HG03097 (cell line): ENCODE data around the gene ADCY3.

Experiments used
- ATAC-seq: cut with Tn5 transposase; IDR thresholded peaks from one replicate; pipeline ENCODE4 v1.9.1; 2021; ENCODE audit not compliant: unreplicated experiment, low FRiP score

Gene ADCY3

DNA sequence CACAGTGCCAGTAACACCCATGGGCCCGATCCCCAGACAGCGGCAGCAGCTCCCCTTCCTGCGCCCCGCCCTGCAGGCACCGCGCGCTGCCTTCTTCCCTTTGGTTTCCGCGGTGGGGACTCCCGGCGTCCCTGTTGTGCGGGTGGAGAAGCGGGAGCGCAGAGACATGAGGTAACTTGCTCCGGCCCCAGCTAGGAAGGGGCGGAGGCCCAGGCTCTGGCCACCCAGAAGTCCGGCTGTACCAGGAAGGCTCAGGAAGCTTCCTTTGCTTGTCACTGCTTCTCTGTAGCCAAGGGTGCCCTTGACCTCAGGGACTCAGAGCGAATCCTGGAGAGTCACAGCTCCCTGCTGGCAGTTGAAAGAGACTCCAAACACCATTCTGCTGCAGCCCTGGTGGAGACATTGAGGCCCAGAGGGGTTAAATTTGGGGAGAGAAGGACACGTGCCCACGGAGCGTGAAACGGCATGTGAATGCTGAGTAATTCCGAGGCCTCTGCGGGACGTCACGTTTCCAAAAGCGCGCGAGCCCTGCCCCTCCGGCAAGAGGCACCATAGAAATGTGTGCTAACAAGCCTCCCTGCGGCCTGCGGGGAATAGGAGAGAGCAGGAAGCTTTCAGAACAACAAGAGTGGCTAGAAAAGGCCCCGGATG lies 6.7 kb upstream of the ADCY3 start:
- no peak for ATAC-seq

DNA sequence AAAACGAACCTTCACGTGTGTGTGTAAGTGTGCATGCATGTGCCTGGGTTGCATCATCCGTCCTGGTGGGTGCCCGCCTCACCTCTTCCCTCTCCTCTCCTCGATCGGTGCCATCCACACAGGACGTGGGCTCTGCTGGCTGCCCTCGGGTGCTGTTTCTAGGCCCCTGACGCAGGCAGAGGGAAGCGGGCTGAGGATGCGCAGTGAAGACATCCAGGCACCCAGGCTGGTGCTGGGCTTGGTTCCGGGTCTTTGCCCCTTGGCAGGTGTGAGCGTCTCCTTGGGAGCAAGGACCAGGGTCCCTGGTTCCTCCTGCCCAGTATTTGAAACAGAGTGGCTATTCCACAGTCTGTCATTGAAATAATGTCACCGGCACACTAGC lies 6.2 kb upstream of the ADCY3 start:
- no peak for ATAC-seq

DNA sequence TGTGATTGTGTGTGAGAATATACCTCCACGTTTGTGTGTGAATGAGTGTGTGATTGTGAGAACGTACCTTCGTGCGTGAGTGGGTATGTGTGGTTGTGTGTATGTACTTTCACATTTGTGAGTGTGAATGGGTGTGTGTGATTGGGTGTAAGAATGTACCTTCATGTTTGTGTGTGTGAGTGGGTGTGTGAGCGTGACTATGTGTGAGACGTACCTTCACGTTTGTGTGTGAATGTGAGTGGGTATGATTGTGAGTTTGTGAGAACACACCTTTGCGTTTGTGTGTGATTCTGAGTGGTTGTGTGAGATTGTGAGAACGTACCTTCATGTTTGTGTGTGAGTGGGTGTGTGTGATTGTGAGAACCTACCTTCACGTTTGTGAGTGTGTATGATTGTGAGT lies 5.8 kb upstream of the ADCY3 start:
- ATAC-seq: no peak

DNA sequence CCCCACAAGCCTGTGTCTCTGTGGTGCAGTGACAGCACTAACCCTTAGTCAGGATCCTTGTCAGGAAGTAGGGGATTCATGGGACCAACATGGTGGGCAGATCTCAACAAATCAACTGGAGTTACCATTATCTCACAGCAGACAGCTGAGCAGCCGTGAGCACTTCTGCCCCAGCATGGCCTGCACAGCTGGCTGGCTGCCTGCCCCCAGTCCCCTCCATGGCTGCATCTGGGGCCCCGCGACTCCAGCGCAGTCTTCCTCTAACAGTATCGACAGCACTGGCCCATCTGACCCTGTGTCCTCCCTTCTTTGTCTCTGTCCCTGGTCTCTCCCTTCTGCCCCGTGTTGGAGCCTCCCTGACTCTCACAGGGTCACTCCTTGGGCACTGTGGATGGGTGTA lies 4.7 kb upstream of the ADCY3 start:
- no peak for ATAC-seq

DNA sequence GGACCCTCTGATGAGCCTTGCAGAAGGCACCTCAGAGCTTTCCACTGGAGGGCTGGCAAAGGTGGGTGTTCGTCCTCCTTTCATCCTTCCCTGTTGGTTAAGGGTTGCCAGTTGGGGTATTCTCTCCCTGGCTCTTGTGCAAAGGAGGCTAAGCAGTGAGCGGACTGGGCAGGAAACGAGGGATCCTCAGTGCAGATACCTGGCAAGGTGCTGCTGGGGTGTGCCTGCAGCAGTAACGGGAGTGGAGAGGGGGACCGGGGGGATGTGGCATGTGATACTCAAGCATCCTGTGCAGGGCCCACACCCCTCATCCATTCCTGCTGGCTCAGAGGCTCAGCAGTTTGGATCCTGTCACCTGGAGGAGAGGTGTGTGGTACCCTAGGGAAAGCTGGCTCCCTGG lies 4.2 kb upstream of the ADCY3 start:
- ATAC-seq: no peak

DNA sequence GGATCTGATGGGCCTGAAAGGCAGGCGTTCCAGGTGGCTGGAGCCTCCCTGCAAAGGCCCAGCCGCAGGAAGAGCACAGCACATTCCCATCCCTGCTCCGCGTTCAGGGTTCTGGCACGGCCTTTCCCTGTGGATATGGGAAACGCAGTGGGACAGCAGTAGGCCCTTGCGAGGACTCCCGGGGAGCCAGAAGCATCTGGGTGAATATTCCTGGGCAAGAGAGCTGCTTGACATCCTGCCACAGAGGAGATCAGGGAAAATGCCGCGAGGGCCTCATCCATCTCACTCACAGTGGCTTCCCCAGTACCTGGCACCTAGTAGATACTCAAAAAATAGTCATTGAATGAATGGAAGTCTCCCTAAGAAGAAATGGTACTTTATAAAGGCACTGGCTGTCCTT lies 3.1 kb upstream of the ADCY3 start:
- no peak for ATAC-seq

DNA sequence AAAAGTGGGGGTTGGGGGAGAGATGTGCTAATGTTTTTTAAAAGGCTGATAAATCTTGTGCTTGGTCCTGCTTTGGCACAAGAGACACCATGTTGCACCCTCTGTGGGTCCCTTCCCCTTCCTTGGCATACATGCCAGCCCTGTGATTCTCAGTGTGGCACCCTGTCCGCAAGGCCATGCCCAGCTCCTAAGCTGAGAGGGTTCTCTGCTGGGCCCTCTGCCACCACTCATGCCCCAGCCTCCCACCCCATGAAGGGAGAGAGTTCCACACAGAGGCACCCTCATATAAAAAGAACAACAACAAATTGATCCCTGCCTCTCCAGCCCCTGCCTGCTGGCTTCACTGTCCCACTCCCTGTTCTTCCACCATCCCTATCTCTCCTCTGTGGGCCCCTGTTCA lies 2.5 kb upstream of the ADCY3 start:
- ATAC-seq: no peak

DNA sequence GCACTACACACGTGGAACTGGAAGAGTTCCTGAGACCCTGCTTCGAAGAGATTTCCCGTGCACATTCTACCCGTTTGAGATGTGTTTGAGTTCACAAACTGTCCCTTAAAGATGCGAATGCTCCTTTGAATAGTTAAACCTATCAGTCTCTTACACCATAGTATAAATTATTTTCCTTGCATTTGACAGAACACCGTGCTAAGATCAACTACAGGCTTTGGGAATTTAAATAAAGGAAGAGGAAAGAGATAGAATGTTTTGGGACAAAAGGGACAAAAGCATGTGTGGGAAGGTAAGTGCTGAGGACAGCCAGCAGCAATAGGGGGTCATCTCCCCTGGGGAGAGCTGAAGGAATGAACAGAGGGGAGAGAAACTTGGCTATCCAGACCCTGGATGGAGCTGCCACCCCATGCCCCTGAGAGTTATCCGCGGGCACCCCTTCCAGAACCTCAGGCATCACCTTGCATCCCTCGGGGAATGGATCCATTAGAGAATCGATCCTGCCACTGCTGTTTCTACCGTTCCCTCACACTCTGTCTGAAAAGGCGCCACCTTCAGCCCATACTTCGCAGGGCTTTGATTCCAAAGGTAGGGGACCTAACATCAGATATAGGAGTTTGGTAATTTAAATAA lies 888 bp upstream of the ADCY3 start:
- no peak for ATAC-seq

DNA sequence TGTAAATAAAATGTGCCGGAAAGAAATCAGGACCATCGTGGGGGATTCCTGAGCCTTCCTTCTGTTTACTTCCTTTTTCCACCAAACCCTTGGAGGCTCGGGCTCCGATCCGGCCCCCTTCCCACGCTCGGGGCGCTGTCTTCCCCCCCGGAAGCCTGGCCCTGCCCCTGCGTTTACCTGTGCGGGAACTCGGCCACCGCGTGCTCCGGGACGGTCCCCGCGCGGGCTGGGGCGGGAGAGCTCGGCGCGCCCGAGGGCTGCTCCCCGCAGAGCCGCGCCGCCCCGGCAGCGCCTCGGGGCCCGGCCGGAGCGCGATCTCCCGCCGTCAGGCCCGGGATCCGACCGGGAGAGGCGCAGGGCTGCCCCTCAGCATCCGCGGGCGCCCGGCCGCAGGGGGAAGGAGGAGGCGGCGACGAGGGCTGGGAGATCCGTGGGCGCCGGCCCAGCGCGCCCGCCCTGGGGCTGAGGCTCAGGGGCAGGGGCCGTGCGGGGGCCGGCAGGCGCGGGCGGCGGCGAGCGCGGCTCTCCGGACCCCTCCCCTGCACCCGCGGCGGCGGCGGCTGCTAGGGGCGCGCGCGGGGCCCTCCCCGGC lies 435 bp downstream of the ADCY3 start:
- ATAC-seq: peak; percentile 6

DNA sequence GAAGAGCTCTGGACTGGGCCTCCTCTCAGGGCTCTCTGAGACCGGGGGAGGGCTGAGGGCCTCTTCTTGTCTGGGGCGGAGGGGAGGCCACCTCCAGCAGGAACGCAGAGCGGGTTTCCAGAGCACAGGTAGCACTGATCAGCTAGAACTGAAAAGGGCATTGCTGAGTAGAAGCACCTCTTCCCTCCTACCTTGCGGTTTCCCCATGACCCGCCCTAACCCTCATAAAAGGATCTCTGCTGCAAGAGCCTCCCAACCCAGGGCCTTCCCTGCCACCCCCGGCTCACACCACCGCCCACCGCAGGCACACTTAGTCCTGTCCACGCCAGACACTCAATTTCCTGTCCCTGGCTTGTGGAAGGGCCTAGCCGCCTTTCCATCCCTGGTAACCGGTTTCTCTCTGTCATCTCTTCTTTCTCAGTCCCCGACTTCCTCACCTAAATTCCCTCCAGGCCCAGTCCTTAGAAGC lies 966 bp downstream of the ADCY3 start:
- no peak for ATAC-seq

DNA sequence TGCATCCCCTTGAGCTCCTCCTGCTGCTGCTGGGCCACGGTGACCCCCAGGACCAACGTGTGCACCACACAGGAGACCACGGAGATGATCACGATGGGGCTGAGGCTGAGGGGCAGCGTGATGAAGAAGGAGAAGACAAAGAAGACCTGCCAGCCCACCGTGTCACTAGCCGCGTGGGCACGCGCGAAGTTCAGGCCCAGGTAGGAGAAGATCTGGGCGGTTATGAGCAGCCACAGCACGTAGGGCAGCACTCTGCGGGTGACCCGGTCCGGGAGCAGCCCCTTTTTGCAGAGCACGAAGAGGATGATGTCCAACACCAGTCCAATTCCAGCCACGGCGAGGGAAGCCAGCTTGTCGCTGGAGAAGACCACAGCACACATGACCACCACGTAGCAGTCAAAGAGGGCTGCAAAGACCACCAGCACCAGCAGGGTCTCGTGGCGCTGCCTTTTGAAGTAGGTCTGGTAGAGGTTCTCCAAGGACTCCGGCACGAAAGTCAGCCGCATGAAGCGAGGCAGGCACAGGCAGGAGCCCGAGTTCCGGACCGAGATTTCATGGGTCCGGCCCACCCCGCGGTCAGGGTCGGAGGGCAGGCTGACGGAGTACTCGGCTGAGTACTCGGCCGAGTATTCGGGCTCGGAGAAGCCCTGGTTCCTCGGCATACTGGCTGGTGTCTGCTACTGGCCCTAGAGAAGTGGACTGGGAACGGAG lies 1.6 kb downstream of the ADCY3 start:
- no peak for ATAC-seq

DNA sequence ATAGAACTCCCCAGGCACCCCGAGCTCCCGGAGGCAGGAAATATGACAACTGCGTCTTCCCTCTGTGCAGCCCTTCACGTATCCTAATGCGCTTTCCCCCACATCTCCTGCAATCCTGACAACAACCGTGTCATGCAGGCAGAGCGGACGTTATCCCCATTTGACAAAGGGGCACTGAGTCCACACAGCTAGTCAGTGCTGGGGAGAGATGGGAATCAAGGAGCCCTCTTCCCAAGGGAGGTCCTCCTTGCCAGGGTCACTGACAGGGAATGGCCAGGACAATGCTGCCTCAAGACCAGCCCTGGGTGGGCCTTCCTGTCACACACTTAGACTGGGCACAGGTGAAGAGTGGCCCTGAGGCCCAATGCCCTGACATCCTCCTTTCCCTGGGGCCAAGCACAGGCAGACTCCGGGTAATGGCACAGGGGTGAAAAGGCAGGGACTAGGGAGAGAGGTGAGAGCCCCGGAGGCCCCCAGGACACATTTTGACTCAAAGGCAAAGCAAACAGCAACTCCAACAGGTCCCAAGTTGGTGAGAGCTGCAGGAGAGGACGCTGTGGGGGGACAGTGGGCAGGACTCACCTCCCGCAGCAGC lies 2.2 kb downstream of the ADCY3 start:
- no peak for ATAC-seq

DNA sequence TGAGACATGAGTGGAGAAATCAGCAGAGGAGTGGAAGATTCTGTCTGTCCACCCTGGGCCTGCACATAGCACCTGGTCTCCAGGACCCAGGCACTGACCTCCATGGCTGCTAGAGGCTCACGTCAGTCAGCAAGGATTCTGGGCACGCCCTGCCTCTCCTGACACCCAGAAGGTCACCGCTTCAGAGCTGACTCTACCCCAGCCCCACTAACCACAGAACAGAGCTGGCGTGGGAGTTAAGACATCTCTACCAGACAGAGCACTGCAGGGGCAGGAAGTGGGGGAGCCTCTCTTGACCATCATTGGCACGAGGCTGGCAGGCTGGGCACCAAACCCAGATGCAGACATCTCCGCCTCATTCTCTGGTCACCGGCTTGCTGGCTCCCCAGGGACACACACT lies 3.0 kb downstream of the ADCY3 start:
- ATAC-seq: no peak

DNA sequence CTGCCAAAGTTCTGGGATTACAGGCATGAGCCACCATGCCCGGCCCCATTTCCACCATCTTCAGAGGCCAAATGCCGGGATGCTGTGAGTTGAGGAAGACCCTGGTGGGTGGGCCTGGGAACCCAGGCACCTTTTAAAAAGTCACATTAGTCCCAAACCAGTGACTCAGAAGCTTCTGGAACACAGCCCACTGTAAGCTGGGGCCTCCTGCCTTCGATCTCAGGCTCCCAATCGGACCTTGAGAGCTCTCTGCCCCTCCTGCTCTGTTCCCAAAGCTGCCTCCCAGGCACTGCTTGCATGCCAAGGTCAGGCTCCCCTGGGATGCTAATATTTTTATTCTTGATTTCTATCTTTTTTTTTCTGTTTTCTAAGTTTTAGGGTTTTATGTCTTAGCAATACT lies 4.2 kb downstream of the ADCY3 start:
- ATAC-seq: no peak

DNA sequence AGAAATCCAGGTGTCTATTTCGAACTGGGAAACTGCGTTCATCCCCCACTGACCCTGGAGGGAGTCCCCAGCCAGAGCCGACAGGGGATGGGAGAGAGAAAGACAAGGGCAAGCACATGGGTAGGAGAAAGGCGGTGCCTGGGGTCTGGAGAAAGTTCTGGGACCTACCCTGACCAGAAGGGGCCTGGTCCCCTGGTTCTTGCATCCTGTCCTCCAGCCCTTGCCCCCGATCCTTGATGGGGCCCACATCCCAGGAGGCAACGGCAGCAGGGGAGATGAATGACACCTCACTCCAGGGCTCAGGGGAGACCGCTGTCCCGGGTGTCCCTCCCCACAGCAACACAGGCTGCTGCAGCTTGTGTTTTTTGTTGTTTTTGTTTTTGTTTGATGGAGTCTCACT lies 4.9 kb downstream of the ADCY3 start:
- ATAC-seq: no peak

DNA sequence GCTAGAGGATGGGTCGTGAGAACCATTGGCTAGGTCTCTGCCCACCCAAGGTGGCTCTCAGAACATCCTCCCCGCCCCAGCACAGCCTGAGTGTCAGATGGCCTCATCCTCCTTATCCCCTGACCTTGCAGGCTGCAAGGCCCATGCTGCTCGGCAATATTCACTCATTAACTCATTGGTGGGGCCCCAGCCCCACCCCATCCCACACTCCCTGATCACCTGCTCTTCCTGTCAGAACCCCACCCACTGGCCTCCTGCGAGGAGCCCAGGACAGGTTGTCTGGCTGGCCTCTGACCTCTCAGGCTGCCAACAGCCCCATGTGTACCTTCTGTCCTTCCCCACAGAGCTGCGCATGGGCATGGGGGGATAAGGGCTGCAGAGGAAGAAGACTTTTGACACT lies 5.3 kb downstream of the ADCY3 start:
- ATAC-seq: no peak

DNA sequence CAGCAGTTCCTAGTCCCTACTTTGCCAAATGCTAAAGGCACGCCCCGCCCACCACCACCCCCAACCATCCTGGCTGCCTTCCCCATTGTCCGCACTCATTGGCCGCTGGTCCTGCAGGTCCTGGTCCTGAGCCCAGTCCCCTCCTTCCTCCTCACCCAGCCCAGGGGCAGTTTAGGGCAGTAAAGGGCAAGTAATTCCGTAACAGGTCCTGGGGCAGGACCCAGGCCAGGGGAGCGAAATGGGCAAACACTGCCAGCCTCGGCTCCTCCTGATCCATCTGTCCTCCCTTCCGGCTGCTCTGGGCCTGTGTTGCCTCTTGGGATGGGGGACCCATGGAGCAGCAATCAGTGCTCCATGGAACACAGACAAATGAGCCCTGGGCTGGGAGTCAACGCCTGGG lies 6.1 kb downstream of the ADCY3 start:
- ATAC-seq: no peak

DNA sequence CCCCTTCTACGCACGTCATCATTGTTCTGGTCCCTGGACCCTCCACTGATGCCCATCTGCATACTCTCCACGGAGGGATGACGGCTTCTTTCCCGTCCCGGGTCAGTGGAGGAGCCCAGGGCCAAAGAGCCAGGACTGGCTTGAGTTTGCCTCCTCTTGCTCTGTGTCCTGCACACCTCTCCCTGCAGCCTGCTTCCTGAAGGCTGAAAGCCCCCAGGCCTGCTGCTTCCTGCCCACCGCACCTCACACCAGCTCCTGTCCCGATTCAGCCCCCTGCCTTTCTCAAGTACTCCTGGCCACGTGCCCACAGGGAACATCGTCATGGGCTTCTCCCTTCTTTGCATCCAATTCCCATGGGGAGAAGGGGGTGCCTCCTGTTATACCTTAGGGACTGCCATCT lies 7.1 kb downstream of the ADCY3 start:
- ATAC-seq: no peak

DNA sequence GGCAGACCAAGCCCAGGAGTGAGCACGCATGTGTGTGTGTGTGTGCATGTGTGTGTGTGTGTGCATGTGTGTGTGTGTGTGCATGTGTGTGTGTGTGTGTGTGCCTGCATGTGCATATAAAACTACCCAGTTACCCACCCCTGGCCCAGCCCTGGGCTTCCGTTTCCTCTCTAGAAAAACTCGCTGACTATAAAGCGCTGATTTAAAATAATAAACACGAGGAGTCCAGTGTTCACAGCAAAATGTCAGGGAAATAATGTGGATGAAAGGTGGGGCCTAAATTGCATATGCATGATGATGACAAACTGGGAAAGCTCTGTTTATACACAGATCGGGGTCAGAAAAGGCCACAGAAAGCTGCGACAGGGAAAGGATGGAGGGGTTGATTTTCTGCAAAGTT lies 7.5 kb downstream of the ADCY3 start:
- no peak for ATAC-seq

DNA sequence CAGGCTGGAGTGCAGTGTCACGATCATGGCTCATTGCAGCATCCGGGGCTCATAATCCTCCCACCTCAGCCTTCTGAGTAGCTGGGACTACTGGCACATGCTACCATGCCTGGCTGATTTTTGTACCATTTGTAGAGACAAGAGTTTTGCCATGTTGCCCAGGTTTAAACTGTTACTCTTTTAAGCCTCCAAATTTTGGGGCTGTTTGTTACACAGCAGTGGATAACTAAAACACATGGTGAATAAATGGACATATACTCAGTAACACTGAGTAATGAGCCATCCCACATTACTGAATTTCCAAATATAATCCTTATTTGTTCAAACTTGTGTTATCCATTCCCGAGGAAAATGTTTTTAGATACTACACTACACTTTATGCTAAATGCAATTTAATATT lies 9.8 kb downstream of the ADCY3 start:
- no peak for ATAC-seq

DNA sequence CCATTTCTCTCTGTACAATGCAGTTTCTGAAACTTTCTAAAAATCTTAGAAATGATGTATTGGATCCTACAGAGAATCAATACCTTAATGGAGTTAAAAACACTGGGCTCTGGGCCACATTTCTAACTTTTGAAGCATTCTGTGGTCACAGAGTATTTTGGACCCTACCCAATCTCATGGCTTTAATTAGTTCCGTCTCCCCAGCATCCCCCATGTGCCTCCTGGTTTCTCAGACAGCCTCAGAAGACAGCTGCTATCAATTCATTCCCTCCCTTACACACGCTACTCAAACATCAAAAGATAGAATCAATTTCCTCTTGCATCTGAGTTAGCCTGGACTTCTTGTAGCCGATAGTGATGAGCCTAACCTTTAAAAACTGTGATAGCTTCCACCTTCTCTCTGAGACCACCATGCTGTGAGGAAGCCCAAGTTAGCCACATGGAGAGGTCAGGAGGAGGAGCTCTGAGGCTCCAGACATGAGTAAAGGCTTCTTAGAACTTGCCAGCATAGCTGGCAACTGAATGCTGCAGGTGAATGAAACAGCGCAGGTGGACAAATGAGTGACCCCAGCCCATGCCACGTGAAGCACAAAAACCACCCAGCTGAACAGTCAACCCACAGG lies 10.4 kb downstream of the ADCY3 start:
- no peak for ATAC-seq
